ENCODE measurements around the gene NT5C2. TPM values are rescaled to one million over a fixed set of nuclear protein-coding genes. Genes with fewer than 3 reads are reported as not detected.

Gene NT5C2
- total RNA-seq, 1 donor from 2014 or later: 113 TPM

DNA sequence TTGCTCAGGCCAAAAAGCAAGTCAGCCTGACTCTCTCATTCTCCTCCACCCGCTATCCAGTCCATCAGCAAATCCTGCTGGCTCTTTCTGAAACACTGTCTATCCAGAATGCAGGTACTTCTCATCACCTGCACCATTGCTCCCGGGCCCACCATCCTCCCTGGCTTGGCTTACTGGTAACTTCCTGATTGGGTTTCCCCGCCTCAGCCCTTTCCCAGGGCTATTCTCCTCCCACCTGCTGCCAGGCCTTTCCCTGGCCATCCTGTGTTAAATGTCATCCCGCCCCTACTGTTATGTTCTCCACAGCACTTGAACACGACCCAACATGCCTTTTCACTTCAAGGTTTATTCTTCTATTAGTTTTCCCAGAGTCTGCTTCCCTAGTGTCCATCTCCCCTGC, 150.9 kb downstream of the NT5C2 start:
- no peaks in the 10 kb centered on the region for H3K27me3 ChIP-seq (ENCODE audit: insufficient read depth, low read length)
- no peak overlapping the region for H3K27ac ChIP-seq (ENCODE audit: low read depth, low read length)
- H3K27ac Mint-ChIP-seq (ENCODE audit: unreplicated experiment): no peak overlapping the region
- H3K4me3 Mint-ChIP-seq (ENCODE audit: unreplicated experiment): no peak overlapping the region
- no peaks in the 10 kb centered on the region for H3K27me3 Mint-ChIP-seq (ENCODE audit: low read depth, unreplicated experiment)
- H3K36me3 Mint-ChIP-seq (ENCODE audit: low read depth, unreplicated experiment): peaks cover 2% of the 10 kb centered on the region
- H3K4me3 ChIP-seq (ENCODE audit: insufficient read depth, low read depth, low read length): no peak overlapping the region
- no peak for TF ChIP-seq EZH2 (IDR thresholded peaks at IDR 0.05; ENCODE audit: insufficient read depth, low read length)
- no peak for TF ChIP-seq CTCF (IDR thresholded peaks at IDR 0.05; ENCODE audit: insufficient read depth, low read depth, low read length)
- no peaks in the 10 kb centered on the region for H3K36me3 ChIP-seq (ENCODE audit: insufficient read depth, low read length)
- H4K20me1 ChIP-seq (ENCODE audit: insufficient read depth, low read length): no peaks in the 10 kb centered on the region
- no peaks in the 10 kb centered on the region for H3K79me2 ChIP-seq (ENCODE audit: insufficient read depth, low read length)
- DNase-seq (ENCODE audit: low read depth) (no peak), FAIRE-seq (no peak)
- H3K4me1 ChIP-seq (ENCODE audit: insufficient read depth, low read length): peaks cover 22% of the 10 kb centered on the region
- no peaks in the 10 kb centered on the region for H3K9me3 Mint-ChIP-seq (ENCODE audit: unreplicated experiment)
- no peak overlapping the region for H2AFZ ChIP-seq (ENCODE audit: low read depth, low read length)
- H3K4me2 ChIP-seq (ENCODE audit: low read length): no peak overlapping the region
- no peak overlapping the region for H3K9ac ChIP-seq (ENCODE audit: low read length)
- no peaks in the 10 kb centered on the region for H3K9me3 ChIP-seq (ENCODE audit: insufficient read depth, low read depth, low read length)
- H3K4me1 Mint-ChIP-seq (ENCODE audit: low read depth, unreplicated experiment): peaks cover 31% of the 10 kb centered on the region

- H3K27me3 ChIP-seq (ENCODE audit: insufficient read depth, low read length): no peaks in the 10 kb centered on the region
- H3K4me3 ChIP-seq (ENCODE audit: insufficient read depth, low read depth, low read length): no peak overlapping the region
- H3K27ac ChIP-seq (ENCODE audit: low read depth, low read length): no peak overlapping the region
- H3K27me3 Mint-ChIP-seq (ENCODE audit: low read depth, unreplicated experiment): no peaks in the 10 kb centered on the region
- H3K4me1 ChIP-seq (ENCODE audit: insufficient read depth, low read length): peaks cover 22% of the 10 kb centered on the region
- no peak overlapping the region for H3K9ac ChIP-seq (ENCODE audit: low read length)
- TF ChIP-seq CTCF (IDR thresholded peaks at IDR 0.05; ENCODE audit: insufficient read depth, low read depth, low read length): no peak
- no peak for TF ChIP-seq EZH2 (IDR thresholded peaks at IDR 0.05; ENCODE audit: insufficient read depth, low read length)
- no peak overlapping the region for H3K4me3 Mint-ChIP-seq (ENCODE audit: unreplicated experiment)
- H4K20me1 ChIP-seq (ENCODE audit: insufficient read depth, low read length): no peaks in the 10 kb centered on the region
- no peaks in the 10 kb centered on the region for H3K9me3 Mint-ChIP-seq (ENCODE audit: unreplicated experiment)
- H3K79me2 ChIP-seq (ENCODE audit: insufficient read depth, low read length): no peaks in the 10 kb centered on the region
- H3K4me2 ChIP-seq (ENCODE audit: low read length): no peak overlapping the region
- H3K9me3 ChIP-seq (ENCODE audit: insufficient read depth, low read depth, low read length): no peaks in the 10 kb centered on the region
- H3K36me3 ChIP-seq (ENCODE audit: insufficient read depth, low read length): no peaks in the 10 kb centered on the region
- peaks cover 31% of the 10 kb centered on the region for H3K4me1 Mint-ChIP-seq (ENCODE audit: low read depth, unreplicated experiment)
- no peak for DNase-seq (ENCODE audit: low read depth)
- no peak overlapping the region for H2AFZ ChIP-seq (ENCODE audit: low read depth, low read length)
- no peak for FAIRE-seq
- peaks cover 2% of the 10 kb centered on the region for H3K36me3 Mint-ChIP-seq (ENCODE audit: low read depth, unreplicated experiment)
- H3K27ac Mint-ChIP-seq (ENCODE audit: unreplicated experiment): peak overlapping the region; percentile 63
Measured at GRCh38 chr10:103041391-103041790, 151.7 kb downstream of the NT5C2 start.

- Histone ChIP-seq H3K4me3 (ENCODE audit: insufficient read depth, low read depth, low read length) (no peak overlapping the region), H2AFZ (ENCODE audit: low read depth, low read length) (peak overlapping the region; percentile 21), H3K9me3 (ENCODE audit: insufficient read depth, low read depth, low read length) (no peaks in the 10 kb centered on the region), H3K79me2 (ENCODE audit: insufficient read depth, low read length) (no peaks in the 10 kb centered on the region), H3K36me3 (ENCODE audit: insufficient read depth, low read length) (no peaks in the 10 kb centered on the region), H3K27ac (ENCODE audit: low read depth, low read length) (peak overlapping the region; percentile 28), H4K20me1 (ENCODE audit: insufficient read depth, low read length) (no peaks in the 10 kb centered on the region), H3K4me1 (ENCODE audit: insufficient read depth, low read length) (peaks cover 18% of the 10 kb centered on the region), H3K27me3 (ENCODE audit: insufficient read depth, low read length) (no peaks in the 10 kb centered on the region), H3K9ac (ENCODE audit: low read length) (peak overlapping the region; percentile 8), H3K4me2 (ENCODE audit: low read length) (no peak overlapping the region)
- FAIRE-seq (peak; percentile 80), DNase-seq (ENCODE audit: low read depth) (peak; percentile 90)
- Mint-ChIP-seq H3K27me3 (ENCODE audit: low read depth, unreplicated experiment) (no peaks in the 10 kb centered on the region), H3K27ac (ENCODE audit: unreplicated experiment) (peak overlapping the region; percentile 60), H3K36me3 (ENCODE audit: low read depth, unreplicated experiment) (peaks cover 2% of the 10 kb centered on the region), H3K4me3 (ENCODE audit: unreplicated experiment) (no peak overlapping the region), H3K4me1 (ENCODE audit: low read depth, unreplicated experiment) (peaks cover 32% of the 10 kb centered on the region), H3K9me3 (ENCODE audit: unreplicated experiment) (no peaks in the 10 kb centered on the region)
- TF ChIP-seq CTCF (IDR thresholded peaks at IDR 0.05; ENCODE audit: insufficient read depth, low read depth, low read length): no peak
- TF ChIP-seq EZH2 (IDR thresholded peaks at IDR 0.05; ENCODE audit: insufficient read depth, low read length): no peak
Measured at GRCh38 chr10:103040418-103040817, 152.7 kb downstream of the NT5C2 start.
